T-helper 2 cell treated with Interferon-gamma antibody and Interleukin-4, amounts not matched to agents 5 μg/mL and 100 μg/mL, for 36 hours (primary cell): ENCODE results near the gene PFKM.
"Not testable (repeated sequence)": the region's sequence is repeated elsewhere in the genome, so short reads cannot be mapped to it uniquely, and the experiment has no call there.

Experiments
- DNase-seq: peaks from one replicate; pipeline ENCODE4 v3.0.0; 2021; ENCODE audit warnings: low spot score
- H3K27ac Mint-ChIP-seq: one replicate; pipeline ENCODE4 v1.8.0; 2021; ENCODE audit warnings: mild to moderate bottlenecking, mixed read lengths
- H3K27me3 Mint-ChIP-seq: one replicate; pipeline ENCODE4 v1.8.0; 2021; ENCODE audit warnings: low read depth, mixed read lengths
- H3K36me3 Mint-ChIP-seq: one replicate; pipeline ENCODE4 v1.8.0; 2021; ENCODE audit warnings: low read depth, mixed read lengths
- H3K4me1 Mint-ChIP-seq: one replicate; pipeline ENCODE4 v1.8.0; 2021; ENCODE audit warnings: low read depth, mixed read lengths
- H3K4me3 Mint-ChIP-seq: one replicate; pipeline ENCODE4 v1.8.0; 2022; ENCODE audit warnings: mild to moderate bottlenecking, moderate library complexity, mixed read lengths
- H3K9me3 Mint-ChIP-seq: one replicate; pipeline ENCODE4 v1.8.0; 2021; ENCODE audit warnings: mixed read lengths

Gene PFKM

GRCh38 chr12:48125542-48125941, 6.4 kb downstream of the PFKM start:
- DNase-seq, H3K4me1 Mint-ChIP-seq, H3K36me3 Mint-ChIP-seq, H3K9me3 Mint-ChIP-seq, H3K27ac Mint-ChIP-seq, H3K27me3 Mint-ChIP-seq, H3K4me3 Mint-ChIP-seq: not testable (repeated sequence)

GRCh38 chr12:48125985-48126384, 6.8 kb downstream of the PFKM start:
- Mint-ChIP-seq H3K4me3 (no peak overlapping the region), H3K27ac (no peak overlapping the region), H3K4me1 (peaks cover 1% of the 10 kb centered on the region), H3K27me3 (no peaks in the 10 kb centered on the region), H3K36me3 (peaks cover 3% of the 10 kb centered on the region), H3K9me3 (no peaks in the 10 kb centered on the region)
- DNase-seq = no peak

DNA sequence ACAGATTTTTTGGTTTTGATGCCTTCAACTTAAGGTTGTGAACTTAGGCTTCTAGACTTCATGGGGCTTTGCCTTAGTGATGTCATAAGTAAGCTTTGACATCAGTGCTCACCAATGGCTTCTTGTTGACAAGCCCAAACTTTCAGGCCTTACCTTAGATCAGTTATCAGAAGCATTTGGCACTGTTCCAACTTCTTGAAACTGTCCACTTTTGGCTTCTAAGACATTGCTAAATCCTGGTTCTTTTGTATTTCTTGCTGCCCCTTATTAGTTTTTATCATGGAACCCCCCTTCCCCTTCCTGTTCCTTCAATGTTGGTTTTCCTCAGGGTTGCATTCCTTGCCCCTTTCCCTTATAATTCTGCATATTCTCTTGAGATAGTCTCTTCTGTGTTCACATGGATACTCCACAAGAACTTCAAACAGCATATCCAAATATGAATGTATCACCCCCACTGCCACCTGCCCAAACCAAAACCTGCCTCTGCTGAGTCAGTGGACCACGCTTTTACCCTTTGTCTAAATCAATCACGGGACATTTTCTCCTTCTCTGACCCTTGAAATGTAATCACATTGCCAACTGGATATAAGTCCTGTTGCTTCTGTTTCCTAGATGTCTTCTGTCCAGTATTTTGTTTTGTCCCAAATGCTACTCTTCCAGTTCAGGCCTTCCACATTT, 7.9 kb downstream of the PFKM start:
- H3K36me3 Mint-ChIP-seq = peaks cover 3% of the 10 kb centered on the region
- H3K27me3 Mint-ChIP-seq = no peaks in the 10 kb centered on the region
- H3K4me3 Mint-ChIP-seq = no peak overlapping the region
- DNase-seq = no peak
- no peak overlapping the region for H3K27ac Mint-ChIP-seq
- H3K4me1 Mint-ChIP-seq = no peaks in the 10 kb centered on the region
- no peaks in the 10 kb centered on the region for H3K9me3 Mint-ChIP-seq

- Mint-ChIP-seq H3K36me3 (peaks cover 4% of the 10 kb centered on the region), H3K9me3 (no peaks in the 10 kb centered on the region), H3K27me3 (no peaks in the 10 kb centered on the region), H3K4me1 (no peaks in the 10 kb centered on the region), H3K27ac (no peak overlapping the region), H3K4me3 (no peak overlapping the region)
- DNase-seq = no peak
Observed at GRCh38 chr12:48128800-48129199, 9.6 kb downstream of the PFKM start.

- Mint-ChIP-seq H3K9me3 (no peaks in the 10 kb centered on the region), H3K27me3 (no peaks in the 10 kb centered on the region), H3K27ac (no peak overlapping the region), H3K4me1 (no peaks in the 10 kb centered on the region), H3K36me3 (peaks cover 4% of the 10 kb centered on the region), H3K4me3 (no peak overlapping the region)
- DNase-seq = no peak
Observed at GRCh38 chr12:48129376-48129775, 10.2 kb downstream of the PFKM start.

- no peak overlapping the region for H3K4me3 Mint-ChIP-seq
- peaks cover 2% of the 10 kb centered on the region for H3K36me3 Mint-ChIP-seq
- H3K27ac Mint-ChIP-seq = no peak overlapping the region
- no peaks in the 10 kb centered on the region for H3K9me3 Mint-ChIP-seq
- H3K4me1 Mint-ChIP-seq = no peaks in the 10 kb centered on the region
- DNase-seq = no peak
- no peaks in the 10 kb centered on the region for H3K27me3 Mint-ChIP-seq
Observed at GRCh38 chr12:48131517-48131916, 12.4 kb downstream of the PFKM start.

DNA sequence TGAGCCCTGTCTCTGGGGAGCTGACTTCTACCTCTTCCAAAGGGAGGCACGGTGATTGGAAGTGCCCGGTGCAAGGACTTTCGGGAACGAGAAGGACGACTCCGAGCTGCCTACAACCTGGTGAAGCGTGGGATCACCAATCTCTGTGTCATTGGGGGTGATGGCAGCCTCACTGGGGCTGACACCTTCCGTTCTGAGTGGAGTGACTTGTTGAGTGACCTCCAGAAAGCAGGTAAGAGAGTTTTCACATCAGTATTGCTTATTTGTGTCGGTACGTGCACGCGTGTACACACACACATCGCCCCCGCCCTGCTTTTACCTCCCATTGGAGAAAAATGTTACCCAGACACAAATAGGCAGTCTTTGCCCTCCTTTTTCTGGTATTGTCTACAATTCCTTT, 13.7 kb downstream of the PFKM start:
- no peaks in the 10 kb centered on the region for H3K4me1 Mint-ChIP-seq
- no peak overlapping the region for H3K4me3 Mint-ChIP-seq
- no peak overlapping the region for H3K27ac Mint-ChIP-seq
- H3K9me3 Mint-ChIP-seq = no peaks in the 10 kb centered on the region
- H3K36me3 Mint-ChIP-seq = peaks cover 2% of the 10 kb centered on the region
- no peak for DNase-seq
- H3K27me3 Mint-ChIP-seq = no peaks in the 10 kb centered on the region

DNA sequence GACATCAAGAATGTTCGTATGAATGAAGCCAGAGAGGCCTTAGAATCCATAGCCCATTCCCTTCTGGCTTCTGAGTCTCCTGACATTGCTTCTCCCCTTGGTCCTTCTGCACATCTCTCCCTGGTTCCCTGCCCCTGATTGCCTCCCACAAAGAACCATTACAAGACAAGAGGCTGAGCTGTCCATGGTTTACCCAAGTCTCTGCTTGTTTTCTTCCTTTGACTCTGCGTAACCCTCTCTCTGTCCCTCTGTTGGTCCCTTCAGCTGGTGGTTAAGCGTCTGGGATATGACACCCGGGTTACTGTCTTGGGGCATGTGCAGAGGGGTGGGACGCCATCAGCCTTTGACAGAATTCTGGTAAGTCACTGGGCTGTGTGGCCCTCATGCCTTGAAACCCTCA, 15.9 kb downstream of the PFKM start:
- H3K27ac Mint-ChIP-seq = no peak overlapping the region
- no peaks in the 10 kb centered on the region for H3K9me3 Mint-ChIP-seq
- H3K4me3 Mint-ChIP-seq = no peak overlapping the region
- no peaks in the 10 kb centered on the region for H3K4me1 Mint-ChIP-seq
- no peaks in the 10 kb centered on the region for H3K27me3 Mint-ChIP-seq
- peaks cover 2% of the 10 kb centered on the region for H3K36me3 Mint-ChIP-seq
- no peak for DNase-seq

DNA sequence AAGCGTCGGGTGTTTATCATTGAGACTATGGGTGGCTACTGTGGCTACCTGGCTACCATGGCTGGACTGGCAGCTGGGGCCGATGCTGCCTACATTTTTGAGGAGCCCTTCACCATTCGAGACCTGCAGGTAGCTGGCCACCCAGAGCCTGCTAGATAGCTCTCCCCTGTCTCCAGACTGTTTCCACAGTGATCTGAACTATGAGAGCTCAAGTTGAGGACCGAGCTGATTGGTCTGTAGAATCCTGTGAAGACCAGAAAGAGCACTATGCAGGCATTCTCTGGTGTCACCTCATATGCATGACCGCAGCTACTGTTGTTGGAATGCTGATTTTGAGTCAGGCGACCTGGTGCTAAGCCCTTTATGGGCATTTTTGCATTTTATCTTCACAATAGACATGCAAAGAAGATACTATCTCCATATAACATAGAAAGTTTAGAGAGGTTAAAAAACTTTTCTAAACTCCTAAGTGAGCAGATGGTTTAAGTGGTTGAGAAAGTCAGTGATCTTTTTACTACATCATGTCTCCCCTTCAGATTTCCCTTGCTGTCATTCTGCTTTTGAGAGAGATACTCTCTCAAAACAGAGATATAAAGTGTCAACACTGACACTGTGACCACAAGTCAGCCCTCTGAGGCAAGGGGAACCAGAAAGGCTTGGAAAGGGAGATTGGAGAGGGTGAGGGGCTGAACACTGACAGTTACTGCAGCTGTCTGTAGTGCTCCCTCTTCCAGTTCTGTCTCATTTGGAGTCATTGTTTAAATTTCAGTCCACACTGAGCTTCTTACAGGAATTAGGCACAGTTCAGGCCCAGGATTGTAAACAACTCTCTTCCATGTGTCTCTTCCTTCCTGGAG, 23.9 kb downstream of the PFKM start:
- Mint-ChIP-seq H3K4me3 (no peak overlapping the region), H3K36me3 (peaks cover 23% of the 10 kb centered on the region), H3K27ac (no peak overlapping the region)

GRCh38 chr12:48143898-48144297, 24.7 kb downstream of the PFKM start:
- H3K27ac Mint-ChIP-seq = no peak overlapping the region
- no peak for DNase-seq
- no peaks in the 10 kb centered on the region for H3K9me3 Mint-ChIP-seq
- H3K27me3 Mint-ChIP-seq = no peaks in the 10 kb centered on the region
- peaks cover under 1% of the 10 kb centered on the region for H3K4me1 Mint-ChIP-seq
- H3K4me3 Mint-ChIP-seq = no peak overlapping the region
- peaks cover 27% of the 10 kb centered on the region for H3K36me3 Mint-ChIP-seq

More for the DNA sequence above, 23.9 kb downstream of the PFKM start:
- DNase-seq = no peak
- Mint-ChIP-seq H3K27me3 (no peaks in the 10 kb centered on the region), H3K9me3 (no peaks in the 10 kb centered on the region), H3K4me1 (no peaks in the 10 kb centered on the region)

- no peak for DNase-seq
- peaks cover 6% of the 10 kb centered on the region for H3K4me1 Mint-ChIP-seq
- H3K27ac Mint-ChIP-seq = no peak overlapping the region
- no peaks in the 10 kb centered on the region for H3K9me3 Mint-ChIP-seq
- H3K27me3 Mint-ChIP-seq = no peaks in the 10 kb centered on the region
- H3K36me3 Mint-ChIP-seq = peaks cover 45% of the 10 kb centered on the region
- no peak overlapping the region for H3K4me3 Mint-ChIP-seq
Observed at GRCh38 chr12:48145981-48146380, 26.8 kb downstream of the PFKM start.

DNA sequence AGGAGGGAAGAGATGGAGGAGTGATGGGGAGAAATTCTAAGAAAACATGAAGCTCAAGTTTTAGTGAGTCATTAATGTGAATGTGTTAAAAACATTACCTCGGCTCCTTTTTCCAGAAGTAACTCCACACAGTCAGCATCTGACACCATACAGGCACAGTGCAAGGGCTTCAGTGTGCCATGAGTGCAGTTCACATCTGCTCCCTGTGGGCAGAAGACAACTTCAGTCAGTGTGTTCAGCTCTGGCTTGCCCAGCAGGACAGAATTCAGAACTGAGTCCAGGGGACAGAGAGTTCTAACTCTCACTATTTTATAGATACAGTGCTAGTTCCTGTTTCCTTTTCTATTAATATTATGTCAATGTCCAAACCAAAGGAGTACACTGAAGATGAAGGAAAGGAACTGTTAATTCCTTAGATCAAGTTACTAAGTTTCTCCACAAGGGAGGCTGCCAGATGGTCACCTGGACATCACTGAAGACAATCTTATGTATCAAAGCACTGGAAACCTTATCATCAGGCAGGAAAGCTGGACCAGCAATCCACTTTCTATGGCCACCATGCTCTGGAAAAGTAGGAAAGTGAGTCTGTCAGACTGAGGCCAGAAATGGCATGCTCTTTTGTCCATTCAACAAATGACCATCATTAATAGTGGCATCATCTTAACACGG, 32.1 kb downstream of the PFKM start:
- DNase-seq = no peak
- Mint-ChIP-seq H3K4me1 (peaks cover 16% of the 10 kb centered on the region), H3K36me3 (peaks cover 42% of the 10 kb centered on the region), H3K4me3 (no peak overlapping the region), H3K9me3 (no peaks in the 10 kb centered on the region), H3K27me3 (no peaks in the 10 kb centered on the region), H3K27ac (no peak overlapping the region)

DNA sequence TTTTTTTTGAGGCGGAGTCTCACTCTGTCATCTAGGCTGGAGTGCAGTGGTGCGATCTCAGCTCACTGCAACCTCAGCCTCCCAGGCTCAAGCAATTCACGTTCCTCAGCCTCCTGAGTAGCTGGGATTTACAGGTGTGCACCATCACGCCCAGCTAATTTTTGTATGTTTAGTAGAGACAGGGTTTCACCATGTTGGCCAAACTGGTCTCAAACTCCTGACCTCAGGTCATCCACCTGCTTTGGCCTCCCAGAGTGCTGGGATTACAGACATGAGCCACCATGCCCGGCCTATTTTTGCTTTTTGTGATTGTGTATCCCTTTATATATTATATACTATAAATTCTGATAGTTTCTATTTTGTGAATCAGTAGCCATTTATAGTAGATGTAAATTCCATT, 36.6 kb downstream of the PFKM start:
- DNase-seq, H3K27ac Mint-ChIP-seq, H3K9me3 Mint-ChIP-seq, H3K27me3 Mint-ChIP-seq: not testable (repeated sequence)
- peaks cover 27% of the 10 kb centered on the region for H3K4me1 Mint-ChIP-seq
- H3K4me3 Mint-ChIP-seq = peak overlapping the region; percentile 97
- peaks cover 17% of the 10 kb centered on the region for H3K36me3 Mint-ChIP-seq

- Mint-ChIP-seq H3K27ac (peak overlapping the region; percentile 97), H3K9me3 (no peaks in the 10 kb centered on the region), H3K27me3 (peaks cover under 1% of the 10 kb centered on the region), H3K4me1 (peaks cover 26% of the 10 kb centered on the region), H3K36me3 (peaks cover 13% of the 10 kb centered on the region), H3K4me3 (peak overlapping the region; percentile 97)
- no peak for DNase-seq
Observed at GRCh38 chr12:48156652-48157017, 37.5 kb downstream of the PFKM start.
